Activated CD4-positive, alpha-beta T cell treated with anti-CD3 and anti-CD28 coated beads for 4 hours (primary cell): ENCODE measurements around the gene PCDHGA6.
A peak's percentile ranks its signal among the peaks of the same experiment; 100 is the strongest.
"Not testable (repeated sequence)": the region's sequence is repeated elsewhere in the genome, so short reads cannot be mapped to it uniquely, and the experiment has no call there.

Experiments used
- DNase-seq, 2 donors: peaks; one replicate each; pipeline ENCODE4 v3.0.0-alpha.2; 2020

Gene PCDHGA6

DNA sequence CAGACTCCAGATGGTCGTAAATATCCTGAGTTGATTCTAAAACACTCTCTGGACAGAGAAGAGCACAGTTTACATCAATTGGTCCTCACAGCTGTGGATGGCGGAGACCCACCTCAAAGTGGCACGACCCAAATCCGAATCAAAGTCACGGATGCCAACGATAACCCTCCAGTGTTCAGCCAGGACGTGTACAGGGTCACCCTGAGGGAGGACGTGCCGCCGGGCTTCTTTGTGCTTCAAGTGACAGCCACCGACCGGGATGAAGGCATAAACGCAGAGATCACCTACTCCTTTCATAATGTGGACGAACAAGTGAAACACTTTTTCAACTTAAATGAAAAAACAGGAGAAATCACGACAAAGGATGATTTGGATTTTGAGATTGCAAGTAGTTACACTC, 13.0 kb upstream of the PCDHGA6 start:
- DNase-seq = no peak

DNA sequence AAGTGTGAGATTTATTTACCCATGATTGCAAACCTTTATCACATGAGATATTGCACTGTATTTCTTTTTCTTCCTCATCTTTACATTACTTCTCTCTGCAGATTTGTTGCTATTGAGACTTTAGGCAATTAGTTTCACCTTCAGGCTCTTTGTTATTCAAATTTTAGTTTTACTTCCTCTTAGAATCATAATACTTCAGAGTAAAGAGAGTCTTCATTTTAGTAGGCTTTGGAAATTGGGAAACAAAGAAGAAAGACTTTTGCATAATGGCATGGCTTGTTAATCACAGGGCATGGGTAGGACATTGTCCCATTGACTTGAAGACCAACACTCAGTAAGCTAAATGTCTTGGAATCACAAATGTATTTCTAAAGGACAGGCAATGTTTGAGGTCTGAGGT, 11.0 kb upstream of the PCDHGA6 start:
- DNase-seq = no peak

DNA sequence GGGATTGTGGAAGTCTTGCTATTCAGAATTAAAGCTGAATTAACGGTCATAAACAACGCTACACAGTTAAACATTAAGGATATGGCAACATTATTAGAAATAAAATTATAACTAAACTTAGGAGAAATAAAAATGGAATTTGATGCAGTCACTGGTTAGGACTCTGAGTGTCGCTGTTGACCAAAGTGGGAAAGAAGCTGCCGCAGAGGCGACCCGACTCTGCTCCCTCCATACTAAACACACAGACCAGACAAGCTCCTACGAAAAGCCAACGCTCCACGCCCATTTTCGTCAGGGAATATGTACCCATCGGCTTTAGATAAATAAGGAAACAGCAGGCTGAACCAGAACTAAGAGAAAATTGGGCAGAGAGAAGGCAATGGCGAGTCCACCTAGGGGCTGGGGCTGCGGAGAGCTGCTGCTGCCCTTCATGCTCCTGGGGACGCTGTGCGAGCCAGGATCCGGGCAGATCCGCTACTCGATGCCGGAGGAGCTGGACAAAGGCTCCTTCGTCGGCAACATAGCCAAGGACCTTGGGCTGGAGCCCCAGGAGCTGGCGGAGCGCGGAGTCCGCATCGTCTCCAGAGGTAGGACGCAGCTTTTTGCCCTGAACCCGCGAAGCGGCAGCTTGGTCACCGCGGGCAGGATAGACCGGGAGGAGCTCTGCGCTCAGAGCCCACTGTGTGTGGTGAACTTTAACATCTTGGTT, 9.6 kb upstream of the PCDHGA6 start, which contains the start of gene PCDHGA5:
Gene PCDHGA5, plus strand, starts transcription at position 211 of the 709 bp plus-strand sequence. Its CDS starts 169 bp downstream, at position 380.
- DNase-seq = no peak

DNA sequence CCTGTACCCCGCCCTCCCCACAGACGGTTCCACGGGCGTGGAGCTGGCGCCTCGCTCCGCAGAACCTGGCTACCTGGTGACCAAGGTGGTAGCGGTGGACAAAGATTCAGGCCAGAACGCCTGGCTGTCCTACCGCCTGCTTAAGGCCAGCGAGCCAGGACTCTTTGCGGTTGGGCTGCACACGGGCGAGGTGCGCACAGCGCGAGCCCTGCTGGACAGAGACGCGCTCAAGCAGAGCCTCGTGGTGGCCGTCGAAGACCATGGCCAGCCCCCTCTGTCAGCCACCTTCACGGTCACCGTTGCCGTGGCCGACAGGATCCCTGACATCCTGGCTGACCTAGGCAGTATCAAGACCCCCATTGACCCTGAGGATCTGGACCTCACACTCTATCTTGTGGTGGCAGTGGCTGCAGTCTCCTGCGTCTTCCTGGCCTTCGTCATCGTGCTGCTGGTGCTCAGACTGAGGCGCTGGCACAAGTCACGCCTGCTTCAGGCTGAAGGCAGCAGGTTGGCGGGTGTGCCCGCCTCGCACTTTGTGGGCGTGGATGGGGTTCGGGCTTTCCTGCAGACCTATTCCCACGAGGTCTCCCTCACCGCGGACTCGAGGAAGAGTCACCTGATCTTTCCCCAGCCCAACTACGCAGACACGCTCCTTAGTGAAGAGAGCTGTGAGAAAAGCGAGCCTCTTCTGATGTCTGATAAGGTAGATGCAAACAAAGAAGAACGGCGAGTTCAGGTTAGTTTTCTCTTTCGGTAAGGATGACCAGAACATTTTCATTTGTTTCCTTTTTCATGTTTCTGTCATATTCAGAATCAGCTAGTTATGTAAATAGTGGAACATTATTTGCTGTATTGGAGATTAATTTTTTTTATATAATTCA, 7.4 kb upstream of the PCDHGA6 start:
- no peak for DNase-seq

DNA sequence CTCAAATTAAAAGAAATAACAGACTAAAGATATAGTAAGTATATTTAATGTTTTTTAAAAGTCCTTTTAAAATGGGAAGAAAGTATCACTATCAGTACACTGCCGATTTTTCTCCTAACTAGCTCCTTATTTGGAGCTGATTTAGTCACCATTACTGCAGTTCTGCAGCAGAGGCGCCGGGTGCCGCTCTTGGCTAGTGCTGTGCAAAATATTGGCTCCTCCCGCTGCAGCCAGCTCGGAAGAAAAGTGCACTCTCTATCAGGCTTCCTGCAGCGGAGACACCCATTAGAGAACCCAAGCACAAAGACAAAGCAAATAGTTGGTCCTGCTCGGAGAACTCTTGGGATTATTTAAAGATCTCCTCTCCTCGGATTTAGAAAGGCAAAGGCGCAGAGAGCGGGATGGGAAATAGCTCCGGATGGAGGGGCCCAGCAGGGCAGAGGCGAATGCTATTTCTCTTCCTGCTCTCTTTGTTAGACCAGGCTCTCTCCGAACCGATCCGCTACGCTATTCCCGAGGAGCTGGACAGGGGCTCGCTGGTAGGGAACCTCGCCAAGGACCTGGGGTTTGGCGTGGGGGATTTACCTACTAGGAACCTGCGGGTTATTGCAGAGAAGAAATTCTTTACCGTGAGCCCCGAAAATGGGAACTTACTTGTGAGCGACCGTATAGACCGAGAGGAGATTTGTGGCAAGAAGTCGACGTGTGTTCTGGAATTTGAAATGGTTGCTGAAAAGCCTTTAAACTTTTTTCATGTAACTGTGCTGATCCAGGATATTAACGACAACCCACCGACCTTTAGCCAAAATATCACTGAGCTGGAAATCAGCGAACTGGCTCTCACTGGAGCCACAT, 3.5 kb upstream of the PCDHGA6 start, which contains the start of gene PCDHGB3:
Gene PCDHGB3, plus strand, starts transcription at position 249 of the 855 bp plus-strand sequence. Its CDS starts 153 bp downstream, at position 402.
- DNase-seq = peak; percentile 7 to 14

DNA sequence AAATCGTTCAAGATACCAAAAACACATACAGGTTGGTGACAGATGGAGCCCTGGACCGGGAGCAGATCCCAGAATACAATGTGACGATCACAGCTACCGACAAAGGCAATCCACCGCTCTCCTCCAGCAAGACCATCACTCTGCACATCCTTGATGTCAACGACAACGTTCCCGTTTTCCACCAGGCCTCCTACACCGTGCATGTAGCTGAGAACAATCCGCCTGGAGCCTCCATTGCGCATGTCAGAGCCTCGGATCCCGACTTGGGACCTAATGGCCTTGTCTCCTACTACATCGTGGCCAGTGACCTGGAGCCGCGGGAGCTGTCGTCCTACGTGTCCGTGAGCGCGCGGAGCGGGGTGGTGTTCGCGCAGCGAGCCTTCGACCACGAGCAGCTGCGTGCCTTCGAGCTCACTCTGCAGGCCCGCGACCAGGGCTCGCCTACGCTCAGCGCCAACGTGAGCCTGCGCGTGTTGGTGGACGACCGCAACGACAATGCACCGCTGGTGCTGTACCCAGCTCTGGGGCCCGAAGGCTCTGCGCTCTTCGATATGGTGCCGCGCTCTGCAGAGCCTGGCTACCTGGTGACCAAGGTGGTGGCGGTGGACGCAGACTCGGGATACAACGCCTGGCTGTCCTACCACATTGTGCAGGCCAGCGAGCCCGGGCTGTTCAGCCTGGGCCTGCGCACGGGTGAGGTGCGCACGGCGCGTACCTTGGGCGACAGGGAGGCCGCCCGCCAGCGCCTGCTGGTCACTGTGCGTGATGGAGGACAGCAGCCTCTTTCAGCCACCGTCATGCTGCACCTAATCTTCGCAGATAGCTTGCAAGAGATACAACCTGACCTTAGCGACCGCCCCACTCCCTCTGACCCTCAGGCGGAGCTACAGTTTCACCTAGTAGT, 1.9 kb upstream of the PCDHGA6 start:
- DNase-seq = no peak

DNA sequence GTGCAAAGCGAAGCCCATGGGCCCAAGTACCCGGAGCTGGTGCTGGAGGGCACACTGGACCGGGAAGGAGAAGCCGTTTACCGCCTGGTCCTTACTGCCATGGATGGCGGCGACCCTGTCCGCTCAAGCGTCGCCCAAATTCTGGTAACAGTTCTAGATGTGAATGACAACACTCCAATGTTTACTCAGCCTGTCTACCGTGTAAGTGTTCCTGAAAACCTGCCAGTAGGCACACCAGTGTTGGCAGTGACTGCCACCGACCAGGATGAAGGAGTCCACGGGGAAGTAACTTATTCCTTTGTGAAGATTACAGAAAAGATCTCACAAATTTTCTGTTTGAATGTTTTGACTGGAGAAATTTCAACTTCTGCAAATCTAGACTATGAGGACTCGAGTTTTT, 936 bp downstream of the PCDHGA6 start:
- no peak for DNase-seq

DNA sequence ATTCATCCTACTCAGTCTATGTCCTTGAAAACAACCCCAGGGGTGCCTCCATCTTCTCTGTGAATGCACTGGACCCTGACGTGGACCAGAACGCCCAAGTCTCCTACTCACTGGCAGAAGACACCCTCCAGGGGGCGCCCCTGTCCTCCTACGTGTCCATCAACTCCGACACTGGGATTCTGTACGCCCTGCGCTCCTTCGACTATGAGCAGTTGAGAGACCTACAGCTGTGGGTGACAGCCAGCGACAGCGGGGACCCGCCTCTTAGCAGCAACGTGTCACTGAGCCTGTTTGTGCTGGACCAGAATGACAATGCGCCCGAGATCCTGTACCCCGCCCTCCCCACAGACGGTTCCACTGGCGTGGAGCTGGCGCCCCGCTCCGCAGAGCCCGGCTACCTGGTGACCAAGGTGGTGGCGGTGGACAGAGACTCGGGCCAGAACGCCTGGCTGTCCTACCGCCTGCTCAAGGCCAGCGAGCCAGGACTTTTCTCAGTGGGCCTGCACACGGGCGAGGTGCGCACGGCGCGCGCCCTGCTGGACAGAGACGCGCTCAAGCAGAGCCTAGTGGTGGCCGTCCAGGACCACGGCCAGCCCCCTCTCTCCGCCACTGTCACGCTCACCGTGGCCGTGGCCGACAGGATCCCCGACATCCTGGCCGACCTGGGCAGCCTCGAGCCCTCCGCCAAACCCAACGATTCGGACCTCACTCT, 1.9 kb downstream of the PCDHGA6 start:
- DNase-seq = not testable (repeated sequence)

DNA sequence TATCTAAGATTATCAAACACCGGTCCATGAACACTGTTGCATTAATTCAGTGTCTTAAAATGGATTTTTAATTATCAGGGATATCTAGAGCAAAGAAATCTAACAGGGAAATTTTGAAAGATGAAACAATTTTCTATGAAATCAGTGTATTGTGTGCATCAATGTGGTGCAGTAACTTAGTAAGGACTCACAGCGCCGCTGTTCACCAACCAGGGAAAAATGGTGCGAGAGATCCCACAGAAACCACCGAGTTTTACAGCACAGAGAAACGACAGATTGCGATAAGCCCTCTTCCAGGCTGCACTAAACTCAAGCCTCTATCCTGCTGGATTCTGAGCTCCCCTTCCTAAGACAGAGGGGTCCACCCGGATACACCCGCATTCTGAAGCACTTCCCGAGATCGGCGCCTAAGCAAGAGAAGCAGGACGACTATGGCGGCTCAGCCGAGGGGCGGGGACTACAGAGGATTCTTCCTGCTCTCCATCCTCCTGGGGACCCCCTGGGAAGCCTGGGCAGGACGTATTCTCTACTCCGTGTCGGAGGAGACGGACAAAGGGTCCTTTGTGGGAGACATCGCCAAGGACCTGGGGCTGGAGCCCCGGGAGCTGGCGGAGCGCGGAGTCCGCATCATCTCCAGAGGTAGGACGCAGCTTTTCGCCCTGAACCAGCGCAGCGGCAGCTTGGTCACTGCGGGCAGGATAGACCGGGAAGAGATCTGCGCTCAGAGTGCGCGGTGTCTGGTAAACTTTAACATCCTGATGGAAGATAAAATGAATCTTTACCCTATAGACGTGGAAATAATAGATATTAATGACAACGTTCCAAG, 9.0 kb downstream of the PCDHGA6 start, which contains the start of gene PCDHGA7:
Gene PCDHGA7, plus strand, starts transcription at position 274 of the 826 bp plus-strand sequence. Its CDS starts 158 bp downstream, at position 432.
- no peak for DNase-seq

DNA sequence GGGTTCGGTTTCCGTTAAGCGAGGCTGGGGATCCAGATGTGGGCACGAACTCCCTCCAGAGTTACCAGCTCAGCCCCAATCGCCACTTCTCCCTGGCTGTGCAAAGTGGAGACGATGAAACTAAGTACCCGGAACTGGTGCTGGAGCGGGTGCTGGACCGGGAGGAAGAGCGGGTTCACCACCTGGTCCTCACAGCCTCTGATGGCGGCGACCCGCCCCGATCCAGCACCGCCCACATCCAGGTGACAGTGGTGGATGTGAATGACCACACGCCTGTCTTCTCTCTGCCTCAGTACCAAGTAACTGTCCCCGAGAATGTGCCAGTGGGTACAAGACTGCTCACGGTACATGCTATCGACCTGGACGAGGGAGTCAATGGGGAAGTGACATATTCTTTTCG, 9.7 kb downstream of the PCDHGA6 start:
- no peak for DNase-seq

DNA sequence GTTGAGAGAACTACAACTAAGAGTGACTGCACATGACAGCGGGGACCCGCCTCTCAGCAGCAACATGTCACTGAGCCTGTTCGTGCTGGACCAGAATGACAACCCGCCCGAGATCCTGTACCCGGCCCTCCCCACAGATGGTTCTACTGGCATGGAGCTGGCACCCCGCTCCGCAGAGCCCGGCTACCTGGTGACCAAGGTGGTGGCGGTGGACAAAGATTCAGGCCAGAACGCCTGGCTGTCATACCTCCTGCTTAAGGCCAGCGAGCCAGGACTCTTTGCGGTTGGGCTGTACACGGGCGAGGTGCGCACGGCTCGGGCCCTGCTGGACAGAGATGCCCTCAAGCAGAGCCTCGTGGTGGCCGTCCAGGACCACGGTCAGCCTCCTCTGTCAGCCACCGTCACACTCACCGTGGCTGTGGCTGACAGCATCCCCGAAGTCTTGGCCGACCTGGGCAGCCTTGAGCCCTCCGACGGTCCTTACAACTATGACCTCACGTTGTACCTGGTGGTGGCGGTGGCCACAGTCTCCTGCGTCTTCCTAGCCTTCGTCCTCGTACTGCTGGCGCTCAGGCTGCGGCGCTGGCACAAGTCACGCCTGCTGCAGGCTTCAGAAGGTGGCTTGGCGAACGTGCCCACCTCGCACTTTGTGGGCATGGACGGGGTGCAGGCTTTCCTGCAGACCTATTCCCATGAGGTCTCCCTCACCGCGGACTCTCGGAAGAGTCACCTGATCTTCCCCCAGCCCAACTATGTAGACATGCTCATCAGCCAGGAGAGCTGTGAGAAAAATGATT, 11.0 kb downstream of the PCDHGA6 start:
- no peak for DNase-seq

DNA sequence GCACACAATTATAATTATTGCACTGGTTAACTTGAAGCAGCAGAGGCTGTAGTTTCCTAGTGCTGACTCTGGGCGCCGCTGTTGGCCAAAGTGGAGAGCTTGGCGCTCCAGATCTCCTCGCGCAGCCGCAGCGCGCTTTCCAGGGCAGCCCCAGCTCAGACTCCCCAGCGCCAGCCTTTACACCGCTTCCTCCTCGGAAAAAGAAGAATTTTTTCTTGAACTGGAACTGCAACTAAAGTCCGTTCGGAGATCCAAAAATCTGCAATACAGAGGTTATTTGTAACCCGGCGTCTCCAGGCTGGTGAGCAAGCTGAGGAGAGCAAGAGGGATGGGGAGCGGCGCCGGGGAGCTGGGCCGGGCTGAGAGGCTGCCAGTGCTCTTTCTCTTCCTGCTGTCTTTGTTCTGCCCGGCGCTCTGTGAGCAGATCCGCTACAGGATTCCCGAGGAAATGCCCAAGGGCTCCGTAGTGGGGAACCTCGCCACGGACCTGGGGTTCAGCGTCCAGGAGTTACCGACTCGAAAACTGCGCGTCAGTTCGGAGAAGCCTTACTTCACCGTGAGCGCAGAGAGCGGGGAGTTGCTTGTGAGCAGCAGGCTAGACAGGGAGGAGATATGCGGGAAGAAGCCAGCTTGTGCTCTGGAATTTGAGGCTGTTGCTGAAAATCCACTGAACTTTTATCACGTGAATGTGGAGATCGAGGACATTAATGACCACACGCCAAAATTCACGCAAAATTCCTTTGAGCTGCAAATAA, 14.0 kb downstream of the PCDHGA6 start, which contains the start of gene PCDHGB4:
Gene PCDHGB4, plus strand, starts transcription at position 142 of the 755 bp plus-strand sequence. Its CDS starts 187 bp downstream, at position 329.
- DNase-seq = not testable (repeated sequence)

DNA sequence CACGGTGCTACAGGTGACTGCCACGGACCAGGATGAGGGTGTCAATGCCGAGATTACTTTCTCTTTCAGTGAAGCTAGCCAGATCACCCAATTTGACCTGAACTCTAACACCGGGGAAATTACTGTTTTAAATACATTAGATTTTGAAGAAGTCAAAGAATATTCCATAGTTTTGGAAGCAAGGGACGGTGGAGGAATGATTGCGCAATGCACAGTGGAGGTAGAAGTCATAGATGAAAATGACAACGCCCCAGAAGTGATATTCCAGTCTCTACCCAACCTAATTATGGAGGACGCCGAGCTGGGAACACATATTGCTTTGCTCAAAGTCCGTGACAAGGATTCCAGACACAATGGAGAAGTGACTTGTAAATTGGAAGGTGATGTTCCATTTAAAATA, 15.0 kb downstream of the PCDHGA6 start:
- DNase-seq = no peak

DNA sequence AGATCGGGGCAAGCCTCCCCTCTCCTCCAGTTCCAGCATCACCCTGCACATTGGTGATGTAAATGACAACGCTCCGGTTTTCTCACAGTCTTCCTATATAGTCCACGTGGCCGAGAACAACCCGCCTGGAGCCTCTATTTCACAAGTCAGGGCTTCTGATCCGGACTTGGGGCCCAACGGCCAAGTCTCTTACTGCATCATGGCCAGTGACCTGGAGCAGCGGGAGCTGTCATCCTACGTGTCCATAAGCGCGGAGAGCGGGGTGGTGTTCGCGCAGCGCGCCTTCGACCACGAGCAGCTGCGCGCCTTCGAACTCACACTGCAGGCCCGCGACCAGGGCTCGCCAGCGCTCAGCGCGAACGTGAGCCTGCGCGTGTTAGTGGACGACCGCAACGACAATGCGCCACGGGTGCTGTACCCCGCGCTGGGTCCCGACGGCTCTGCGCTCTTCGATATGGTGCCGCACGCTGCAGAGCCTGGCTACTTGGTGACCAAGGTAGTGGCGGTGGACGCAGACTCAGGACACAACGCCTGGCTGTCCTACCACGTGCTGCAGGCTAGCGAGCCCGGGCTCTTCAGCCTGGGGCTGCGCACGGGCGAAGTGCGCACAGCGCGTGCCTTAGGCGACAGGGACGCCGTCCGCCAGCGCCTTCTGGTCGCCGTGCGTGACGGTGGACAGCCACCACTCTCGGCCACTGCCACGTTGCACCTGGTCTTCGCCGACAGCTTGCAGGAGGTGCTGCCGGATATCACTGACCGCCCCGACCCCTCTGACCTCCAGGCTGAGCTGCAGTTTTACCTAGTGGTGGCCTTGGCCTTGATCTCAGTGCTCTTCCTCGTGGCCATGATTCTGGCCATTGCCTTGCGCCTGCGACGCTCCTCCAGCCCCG, 15.7 kb downstream of the PCDHGA6 start:
- DNase-seq = no peak

DNA sequence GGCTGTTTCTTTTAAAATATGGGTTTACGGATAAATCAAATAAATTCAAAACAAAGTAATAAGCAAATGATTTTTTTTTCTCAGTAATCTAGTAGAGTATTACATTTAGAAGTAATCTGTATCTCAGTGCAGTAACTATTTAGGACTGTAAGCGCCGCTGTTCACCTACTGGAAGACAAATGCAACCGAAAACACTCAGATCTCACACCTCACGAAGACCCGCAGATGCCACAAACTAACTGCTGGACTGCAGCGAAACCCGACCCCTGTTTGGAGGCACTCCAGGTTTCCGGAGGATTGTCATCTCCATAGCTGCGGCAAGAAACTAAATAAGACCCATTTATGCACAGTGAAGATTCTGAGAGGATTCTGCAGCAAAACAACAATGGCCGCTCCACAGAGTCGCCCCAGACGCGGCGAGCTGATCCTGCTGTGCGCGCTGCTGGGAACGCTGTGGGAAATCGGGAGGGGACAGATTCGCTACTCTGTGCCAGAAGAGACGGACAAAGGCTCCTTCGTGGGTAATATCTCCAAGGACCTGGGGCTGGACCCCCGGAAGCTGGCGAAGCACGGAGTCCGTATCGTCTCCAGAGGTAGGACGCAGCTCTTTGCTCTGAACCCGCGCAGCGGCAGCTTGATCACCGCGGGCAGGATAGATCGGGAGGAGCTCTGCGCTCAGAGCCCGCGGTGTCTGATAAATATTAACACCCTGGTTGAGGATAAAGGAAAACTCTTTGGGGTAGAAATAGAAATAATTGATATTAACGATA, 18.9 kb downstream of the PCDHGA6 start, which contains the start of gene PCDHGA8:
Gene PCDHGA8, plus strand, starts transcription at position 205 of the 770 bp plus-strand sequence. Its CDS starts 181 bp downstream, at position 386.
- DNase-seq = no peak

DNA sequence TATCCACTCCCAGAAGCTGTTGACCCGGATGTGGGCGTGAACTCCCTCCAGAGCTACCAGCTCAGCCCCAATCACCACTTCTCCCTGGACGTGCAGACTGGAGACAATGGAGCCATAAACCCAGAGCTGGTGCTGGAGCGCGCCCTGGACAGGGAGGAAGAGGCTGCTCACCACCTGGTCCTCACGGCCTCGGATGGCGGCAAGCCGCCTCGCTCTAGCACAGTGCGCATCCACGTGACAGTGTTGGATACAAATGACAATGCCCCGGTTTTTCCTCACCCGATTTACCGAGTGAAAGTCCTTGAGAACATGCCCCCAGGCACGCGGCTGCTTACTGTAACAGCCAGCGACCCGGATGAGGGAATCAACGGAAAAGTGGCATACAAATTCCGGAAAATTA, 19.6 kb downstream of the PCDHGA6 start:
- no peak for DNase-seq
